ENCODE results near the gene RTF2.
"Not testable (repeated sequence)": the region's sequence is repeated elsewhere in the genome, so short reads cannot be mapped to it uniquely, and the experiment has no call there.

Gene RTF2

DNA sequence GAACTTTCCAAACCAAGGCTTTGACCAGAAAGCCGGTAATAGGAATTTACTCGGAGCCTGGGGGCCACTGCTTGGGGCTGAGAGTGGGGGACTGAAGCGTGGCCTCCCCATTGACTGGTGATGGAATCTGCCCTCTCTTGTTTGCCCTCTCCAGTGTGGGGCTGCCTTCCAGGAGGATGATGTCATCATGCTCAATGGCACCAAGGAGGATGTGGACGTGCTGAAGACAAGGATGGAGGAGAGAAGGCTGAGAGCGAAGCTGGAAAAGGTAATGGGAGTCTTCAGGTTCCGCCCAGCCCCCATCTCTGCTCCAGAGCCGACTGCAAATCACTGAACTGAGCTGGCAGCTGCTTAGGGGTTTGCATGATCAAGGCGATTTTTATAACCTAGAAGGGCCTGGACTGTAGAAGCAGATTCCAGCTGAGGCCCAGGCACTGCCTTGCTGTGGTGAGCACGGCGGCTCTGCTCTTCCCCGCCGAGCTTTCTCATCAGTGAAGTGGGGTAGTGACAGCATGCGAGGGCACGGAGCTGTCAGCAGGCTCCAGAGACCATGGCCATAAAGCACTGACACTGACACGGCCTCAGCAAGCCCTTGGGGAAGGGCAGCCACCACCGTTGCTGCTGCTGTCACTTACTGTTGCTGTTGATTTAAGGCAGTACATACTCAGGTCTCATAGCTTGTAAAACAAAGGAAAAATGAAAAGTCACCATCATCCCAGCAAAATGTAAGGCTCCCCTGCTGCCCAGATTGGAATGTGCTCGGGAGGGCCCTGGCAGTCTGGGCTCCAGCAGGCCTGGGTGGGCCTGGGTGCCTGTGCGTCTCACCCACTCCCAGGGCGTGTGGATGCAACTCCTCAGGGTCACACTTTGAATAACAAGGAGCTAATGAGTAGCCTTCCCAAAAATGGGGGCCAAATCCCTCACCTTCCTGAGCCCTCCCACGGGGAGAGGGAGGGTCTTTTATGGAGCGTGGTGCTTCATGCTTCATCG is 45.0 kb downstream of the RTF2 start:
- Histone ChIP-seq H3K4me1 (ENCODE audit: control insufficient read depth, insufficient read depth, low read length, poor library complexity, severe bottlenecking) (no peaks in the 10 kb centered on the region), H3K36me3 (ENCODE audit: control insufficient read depth, insufficient read depth, low read length) (peaks cover 33% of the 10 kb centered on the region), H3K9me3 (ENCODE audit: control insufficient read depth, low read length) (no peaks in the 10 kb centered on the region), H3K27ac (ENCODE audit: insufficient read depth, low read length, poor library complexity, severe bottlenecking) (no peak overlapping the region), H3K27me3 (replicated peaks; ENCODE audit: control insufficient read depth, insufficient read depth, low read length, poor library complexity, severe bottlenecking) (no peaks in the 10 kb centered on the region), H3K4me3 (ENCODE audit: insufficient read depth, low read depth, low read length, poor library complexity, severe bottlenecking) (no peak overlapping the region)
- no peak for DNase-seq

DNA sequence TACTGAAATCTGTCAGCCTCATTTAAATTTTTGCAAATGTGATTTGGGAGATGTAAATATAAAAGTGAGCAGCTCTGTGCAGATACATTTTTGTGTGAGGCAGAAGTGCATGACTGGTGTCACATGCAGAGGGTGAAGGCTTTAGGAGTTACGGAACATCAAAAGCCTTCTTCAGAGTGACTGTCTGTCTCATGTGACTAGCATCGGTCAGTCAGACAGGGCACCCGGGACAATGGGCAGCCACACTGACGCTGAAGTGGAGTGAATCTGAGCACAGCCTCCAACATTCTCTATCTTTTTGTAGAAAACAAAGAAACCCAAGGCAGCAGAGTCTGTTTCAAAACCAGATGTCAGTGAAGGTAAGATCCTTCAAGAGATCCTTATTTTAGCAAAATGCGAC is 48.2 kb downstream of the RTF2 start:
- no peak overlapping the region for H3K27ac ChIP-seq (ENCODE audit: insufficient read depth, low read length, poor library complexity, severe bottlenecking)
- peaks cover 19% of the 10 kb centered on the region for H3K9me3 ChIP-seq (ENCODE audit: control insufficient read depth, low read length)
- no peak for DNase-seq
- H3K27me3 ChIP-seq (replicated peaks; ENCODE audit: control insufficient read depth, insufficient read depth, low read length, poor library complexity, severe bottlenecking), result no peaks in the 10 kb centered on the region
- peaks cover 55% of the 10 kb centered on the region for H3K36me3 ChIP-seq (ENCODE audit: control insufficient read depth, insufficient read depth, low read length)
- H3K4me1 ChIP-seq (ENCODE audit: control insufficient read depth, insufficient read depth, low read length, poor library complexity, severe bottlenecking), result no peaks in the 10 kb centered on the region
- no peak overlapping the region for H3K4me3 ChIP-seq (ENCODE audit: insufficient read depth, low read depth, low read length, poor library complexity, severe bottlenecking)

DNA sequence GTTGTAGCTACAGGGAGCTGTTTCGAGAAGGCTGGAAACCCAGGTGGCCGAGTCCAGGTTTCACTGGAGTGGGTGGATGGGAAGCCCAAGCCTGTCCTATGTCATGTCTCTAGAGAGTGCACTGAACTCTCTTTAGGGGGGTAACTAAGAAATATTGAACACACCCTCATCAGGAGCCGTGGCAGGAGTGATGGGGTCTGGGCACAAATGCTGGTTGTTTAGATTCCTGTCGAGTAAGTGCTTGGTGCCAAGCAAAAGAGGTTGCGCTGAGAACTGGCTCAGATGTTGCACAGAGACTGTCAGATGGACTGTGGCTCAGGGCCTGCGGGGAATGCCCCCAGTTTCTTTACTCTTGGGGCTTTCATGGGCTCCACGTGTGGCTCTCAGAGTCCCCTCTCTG is 48.8 kb downstream of the RTF2 start:
- Histone ChIP-seq H3K36me3 (ENCODE audit: control insufficient read depth, insufficient read depth, low read length) (peaks cover 55% of the 10 kb centered on the region), H3K27me3 (replicated peaks; ENCODE audit: control insufficient read depth, insufficient read depth, low read length, poor library complexity, severe bottlenecking) (no peaks in the 10 kb centered on the region), H3K27ac (ENCODE audit: insufficient read depth, low read length, poor library complexity, severe bottlenecking) (no peak overlapping the region), H3K4me1 (ENCODE audit: control insufficient read depth, insufficient read depth, low read length, poor library complexity, severe bottlenecking) (no peaks in the 10 kb centered on the region), H3K9me3 (ENCODE audit: control insufficient read depth, low read length) (peaks cover 19% of the 10 kb centered on the region), H3K4me3 (ENCODE audit: insufficient read depth, low read depth, low read length, poor library complexity, severe bottlenecking) (no peak overlapping the region)
- DNase-seq, result no peak

DNA sequence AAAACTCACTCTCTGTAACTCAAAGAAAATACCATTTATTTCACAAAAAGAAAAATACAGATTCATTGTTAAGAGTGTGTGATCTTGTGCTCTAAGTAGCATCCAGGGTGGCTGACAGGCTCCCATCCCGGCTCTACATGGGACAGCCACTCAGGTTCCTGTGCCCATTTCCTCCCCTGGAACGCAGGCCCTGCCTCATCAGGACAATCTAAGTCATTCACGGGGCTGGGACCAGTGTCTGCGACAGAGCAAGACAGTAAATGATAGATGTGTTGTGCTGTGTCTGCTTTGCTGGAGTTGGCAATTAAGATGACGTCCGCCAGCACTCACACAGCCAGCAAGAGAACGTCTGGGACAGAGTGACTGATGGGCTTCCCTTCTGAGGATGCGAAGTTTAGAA is 49.2 kb downstream of the RTF2 start:
- no peak overlapping the region for H3K27ac ChIP-seq (ENCODE audit: insufficient read depth, low read length, poor library complexity, severe bottlenecking)
- H3K27me3 ChIP-seq (replicated peaks; ENCODE audit: control insufficient read depth, insufficient read depth, low read length, poor library complexity, severe bottlenecking), result no peaks in the 10 kb centered on the region
- no peak for DNase-seq
- peaks cover 19% of the 10 kb centered on the region for H3K9me3 ChIP-seq (ENCODE audit: control insufficient read depth, low read length)
- H3K36me3 ChIP-seq (ENCODE audit: control insufficient read depth, insufficient read depth, low read length), result peaks cover 55% of the 10 kb centered on the region
- peaks cover 2% of the 10 kb centered on the region for H3K4me1 ChIP-seq (ENCODE audit: control insufficient read depth, insufficient read depth, low read length, poor library complexity, severe bottlenecking)
- no peak overlapping the region for H3K4me3 ChIP-seq (ENCODE audit: insufficient read depth, low read depth, low read length, poor library complexity, severe bottlenecking)

DNA sequence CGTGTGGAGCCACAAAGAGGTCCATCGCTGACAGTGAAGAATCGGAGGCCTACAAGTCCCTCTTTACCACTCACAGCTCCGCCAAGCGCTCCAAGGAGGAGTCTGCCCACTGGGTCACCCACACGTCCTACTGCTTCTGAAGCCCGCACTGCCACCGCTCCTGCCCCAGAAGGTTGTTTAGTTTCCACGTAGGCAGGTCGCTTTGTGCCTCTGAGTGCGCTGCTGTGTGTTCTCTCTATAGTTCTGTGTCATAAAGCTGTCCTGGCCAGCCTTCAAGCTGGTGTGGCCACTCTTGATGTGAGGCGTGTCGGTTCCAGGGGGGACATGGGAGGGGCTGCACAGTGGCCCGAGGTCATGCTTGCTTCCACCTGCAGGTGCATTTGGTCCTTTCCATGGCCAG is 49.7 kb downstream of the RTF2 start:
- Histone ChIP-seq H3K27me3 (replicated peaks; ENCODE audit: control insufficient read depth, insufficient read depth, low read length, poor library complexity, severe bottlenecking) (no peaks in the 10 kb centered on the region), H3K9me3 (ENCODE audit: control insufficient read depth, low read length) (peaks cover 19% of the 10 kb centered on the region), H3K4me3 (ENCODE audit: insufficient read depth, low read depth, low read length, poor library complexity, severe bottlenecking) (no peak overlapping the region), H3K4me1 (ENCODE audit: control insufficient read depth, insufficient read depth, low read length, poor library complexity, severe bottlenecking) (peaks cover 2% of the 10 kb centered on the region), H3K36me3 (ENCODE audit: control insufficient read depth, insufficient read depth, low read length) (peaks cover 51% of the 10 kb centered on the region), H3K27ac (ENCODE audit: insufficient read depth, low read length, poor library complexity, severe bottlenecking) (no peak overlapping the region)
- DNase-seq, result no peak

DNA sequence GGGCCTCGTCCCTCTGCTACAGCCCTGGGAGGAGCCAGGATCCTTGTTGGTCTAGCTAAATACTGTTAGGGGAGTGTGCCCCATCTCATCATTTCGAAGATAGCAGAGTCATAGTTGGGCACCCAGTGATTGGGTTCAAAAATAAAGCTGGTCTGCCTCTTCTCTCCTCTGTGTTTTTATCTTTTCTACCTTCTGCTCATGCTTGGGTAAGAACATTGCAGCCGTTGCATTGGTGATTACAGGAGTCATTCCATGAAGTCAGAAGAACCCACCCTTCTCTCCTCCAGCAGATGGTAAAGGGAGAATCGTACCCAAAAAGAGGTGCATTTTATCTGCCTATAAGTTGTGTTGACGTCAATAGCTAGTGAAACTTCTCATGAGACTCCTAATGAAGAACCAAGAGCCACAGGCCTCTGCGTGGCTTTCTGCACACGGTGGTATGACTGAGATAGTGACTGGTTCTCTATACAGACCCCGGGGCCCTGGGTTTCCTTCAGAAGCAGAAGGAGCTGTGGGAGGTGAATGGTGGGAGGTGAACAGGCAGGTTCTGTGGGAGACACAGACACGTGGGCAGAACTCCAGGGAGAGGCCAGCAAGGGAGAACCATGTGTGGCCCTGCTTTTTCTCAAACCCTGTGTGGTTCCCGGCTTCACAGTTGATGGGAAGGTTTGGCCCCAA is 50.4 kb downstream of the RTF2 start:
- Histone ChIP-seq H3K4me1 (ENCODE audit: control insufficient read depth, insufficient read depth, low read length, poor library complexity, severe bottlenecking) (peaks cover 2% of the 10 kb centered on the region), H3K27me3 (replicated peaks; ENCODE audit: control insufficient read depth, insufficient read depth, low read length, poor library complexity, severe bottlenecking) (no peaks in the 10 kb centered on the region), H3K4me3 (ENCODE audit: insufficient read depth, low read depth, low read length, poor library complexity, severe bottlenecking) (no peak overlapping the region), H3K36me3 (ENCODE audit: control insufficient read depth, insufficient read depth, low read length) (peaks cover 43% of the 10 kb centered on the region), H3K9me3 (ENCODE audit: control insufficient read depth, low read length) (peaks cover 19% of the 10 kb centered on the region), H3K27ac (ENCODE audit: insufficient read depth, low read length, poor library complexity, severe bottlenecking) (no peak overlapping the region)
- DNase-seq, result no peak

DNA sequence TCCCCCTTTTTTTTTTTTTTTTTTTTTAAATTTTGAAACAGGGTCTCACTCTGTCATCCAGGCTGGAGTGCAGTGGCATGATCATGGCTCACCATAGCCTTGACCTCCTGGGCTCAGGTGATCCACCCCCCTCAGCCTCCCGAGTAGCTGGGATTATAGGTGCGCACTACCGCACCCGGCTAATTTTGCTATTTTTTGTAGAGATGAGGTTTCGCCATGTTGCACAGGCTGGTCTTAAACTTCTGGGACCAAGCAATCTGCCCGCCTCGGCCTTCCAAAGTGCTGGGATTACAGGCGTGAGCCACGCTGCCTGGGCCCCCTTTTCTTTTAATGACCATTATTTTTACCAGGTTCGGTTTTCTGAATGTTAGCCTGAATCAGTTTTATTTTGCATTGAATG is 51.1 kb downstream of the RTF2 start:
- Histone ChIP-seq H3K4me1 (ENCODE audit: control insufficient read depth, insufficient read depth, low read length, poor library complexity, severe bottlenecking) (peaks cover 2% of the 10 kb centered on the region), H3K27me3 (replicated peaks; ENCODE audit: control insufficient read depth, insufficient read depth, low read length, poor library complexity, severe bottlenecking) (no peaks in the 10 kb centered on the region), H3K27ac (ENCODE audit: insufficient read depth, low read length, poor library complexity, severe bottlenecking) (no peak overlapping the region), H3K4me3 (ENCODE audit: insufficient read depth, low read depth, low read length, poor library complexity, severe bottlenecking) (no peak overlapping the region), H3K9me3 (ENCODE audit: control insufficient read depth, low read length) (peaks cover 19% of the 10 kb centered on the region), H3K36me3 (ENCODE audit: control insufficient read depth, insufficient read depth, low read length) (peaks cover 42% of the 10 kb centered on the region)
- DNase-seq, result no peak

DNA sequence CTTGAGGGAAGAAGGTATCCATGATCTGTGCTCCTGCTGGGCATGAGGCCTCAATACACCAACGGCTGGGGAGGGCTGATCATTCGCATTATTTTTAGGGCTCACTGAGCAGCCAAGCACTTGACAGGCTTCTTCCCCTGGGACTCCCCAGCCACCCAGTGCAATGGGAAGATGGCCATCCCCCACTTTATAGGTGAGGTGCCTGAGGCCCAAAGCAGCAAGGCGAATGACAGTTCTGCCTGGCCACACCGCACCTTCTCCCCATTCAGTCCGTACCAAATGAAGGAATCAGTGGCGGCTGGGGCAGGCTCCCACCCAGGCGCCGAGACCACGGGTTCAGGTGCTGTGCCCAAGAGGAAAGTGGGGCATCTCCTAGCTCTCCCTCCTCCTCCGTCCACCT is 51.8 kb downstream of the RTF2 start:
- peaks cover 2% of the 10 kb centered on the region for H3K4me1 ChIP-seq (ENCODE audit: control insufficient read depth, insufficient read depth, low read length, poor library complexity, severe bottlenecking)
- no peak for DNase-seq
- no peak overlapping the region for H3K27ac ChIP-seq (ENCODE audit: insufficient read depth, low read length, poor library complexity, severe bottlenecking)
- no peak overlapping the region for H3K4me3 ChIP-seq (ENCODE audit: insufficient read depth, low read depth, low read length, poor library complexity, severe bottlenecking)
- H3K27me3 ChIP-seq (replicated peaks; ENCODE audit: control insufficient read depth, insufficient read depth, low read length, poor library complexity, severe bottlenecking), result no peaks in the 10 kb centered on the region
- H3K36me3 ChIP-seq (ENCODE audit: control insufficient read depth, insufficient read depth, low read length), result peaks cover 42% of the 10 kb centered on the region
- H3K9me3 ChIP-seq (ENCODE audit: control insufficient read depth, low read length), result peaks cover 19% of the 10 kb centered on the region

DNA sequence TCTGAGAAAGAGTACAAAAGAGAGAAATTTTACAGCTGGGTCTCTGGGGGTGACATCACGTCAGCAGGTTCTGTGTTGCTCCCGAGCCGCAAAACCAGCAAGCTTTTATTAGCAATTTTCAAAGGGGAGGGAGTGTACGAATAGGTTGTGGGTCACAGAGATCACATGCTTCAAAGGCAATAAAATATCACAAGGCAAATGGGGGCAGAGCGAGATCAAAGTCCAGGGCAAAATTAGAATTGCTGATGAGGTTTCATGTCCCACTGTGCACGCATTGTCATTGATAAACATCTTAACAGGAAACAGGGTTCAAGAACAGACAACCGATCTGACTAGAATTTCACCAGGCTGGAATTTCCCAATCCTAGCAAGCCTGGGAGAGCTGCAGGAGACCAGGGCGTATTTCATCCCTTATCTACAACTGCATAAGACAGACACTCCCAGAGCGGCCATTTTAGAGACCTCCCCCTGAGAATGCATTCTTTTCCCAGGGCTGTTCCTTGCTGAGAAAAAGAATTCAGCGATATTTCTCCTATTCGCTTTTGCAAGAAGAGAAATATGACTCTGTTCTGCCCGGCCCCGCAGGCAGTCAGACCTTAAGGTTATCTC is 52.4 kb downstream of the RTF2 start:
- peaks cover 19% of the 10 kb centered on the region for H3K9me3 ChIP-seq (ENCODE audit: control insufficient read depth, low read length)
- H3K27ac ChIP-seq (ENCODE audit: insufficient read depth, low read length, poor library complexity, severe bottlenecking), result not testable (repeated sequence)

DNA sequence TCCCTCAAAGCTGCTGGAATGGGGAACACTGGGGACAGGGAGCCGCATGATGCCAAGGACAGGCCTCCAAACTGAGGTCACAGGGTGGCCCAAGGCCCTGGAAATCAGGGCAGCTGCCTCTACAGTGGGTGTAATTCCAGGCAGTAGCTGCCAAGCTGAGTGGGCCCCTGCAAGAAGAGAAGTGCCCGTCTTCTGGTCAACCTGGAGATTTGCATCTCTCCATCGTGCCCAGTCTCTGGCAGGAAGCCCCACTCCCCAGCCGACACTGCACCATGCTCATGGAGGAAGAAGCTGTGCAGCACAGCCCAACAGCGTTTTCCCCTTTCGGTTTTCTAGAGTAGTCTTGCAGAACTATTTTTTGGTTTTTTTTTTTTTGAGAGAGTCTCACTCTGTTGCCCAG is 53.9 kb downstream of the RTF2 start:
- Histone ChIP-seq H3K4me3 (ENCODE audit: insufficient read depth, low read depth, low read length, poor library complexity, severe bottlenecking) (no peak overlapping the region), H3K4me1 (ENCODE audit: control insufficient read depth, insufficient read depth, low read length, poor library complexity, severe bottlenecking) (peaks cover 2% of the 10 kb centered on the region), H3K27ac (ENCODE audit: insufficient read depth, low read length, poor library complexity, severe bottlenecking) (no peak overlapping the region), H3K27me3 (replicated peaks; ENCODE audit: control insufficient read depth, insufficient read depth, low read length, poor library complexity, severe bottlenecking) (no peaks in the 10 kb centered on the region), H3K9me3 (ENCODE audit: control insufficient read depth, low read length) (peaks cover 19% of the 10 kb centered on the region), H3K36me3 (ENCODE audit: control insufficient read depth, insufficient read depth, low read length) (peaks cover 33% of the 10 kb centered on the region)
- DNase-seq, result no peak

More for the DNA sequence above, 52.4 kb downstream of the RTF2 start:
- H3K27me3 ChIP-seq (replicated peaks; ENCODE audit: control insufficient read depth, insufficient read depth, low read length, poor library complexity, severe bottlenecking); H3K4me3 ChIP-seq (ENCODE audit: insufficient read depth, low read depth, low read length, poor library complexity, severe bottlenecking); H3K4me1 ChIP-seq (ENCODE audit: control insufficient read depth, insufficient read depth, low read length, poor library complexity, severe bottlenecking); DNase-seq: not testable (repeated sequence)
- H3K36me3 ChIP-seq (ENCODE audit: control insufficient read depth, insufficient read depth, low read length), result peaks cover 42% of the 10 kb centered on the region

Data from effector memory CD4-positive, alpha-beta T cell (primary cell).